Measurements from ENCODE around the gene CHST10.
"Not testable (repeated sequence)": the region's sequence is repeated elsewhere in the genome, so short reads cannot be mapped to it uniquely, and the experiment has no call there.

The CHST10 gene

DNA sequence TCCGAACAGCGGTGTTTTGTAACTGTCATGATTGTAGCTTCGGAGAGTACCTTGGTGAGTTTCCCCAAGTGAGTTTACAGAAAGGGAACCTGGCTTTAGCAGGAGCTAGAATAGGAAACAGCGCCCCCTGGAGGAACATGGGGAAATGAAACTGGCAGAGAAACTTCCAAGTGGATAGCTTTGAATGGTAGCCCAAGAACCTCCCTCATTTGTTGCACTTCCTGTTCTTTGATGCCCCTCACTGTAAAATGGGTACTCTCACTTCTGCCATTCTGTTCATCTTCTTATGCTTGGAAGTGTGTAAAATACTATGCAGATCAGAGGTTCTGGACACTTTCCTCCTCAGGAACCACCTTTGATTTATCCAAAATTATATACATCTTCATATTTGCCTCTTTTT is 36.2 kb downstream of the CHST10 start:
- DNase-seq: peak; percentile 90
- Histone ChIP-seq H3K79me1 (ENCODE audit: low read length) (no peaks in the 10 kb centered on the region), H2BK15ac (replicated peaks; ENCODE audit: low read depth) (no peak overlapping the region), H3K18ac (ENCODE audit: low read length) (no peak overlapping the region), H3K27ac (ENCODE audit: low read depth, low read length) (no peak overlapping the region), H2AK5ac (ENCODE audit: low read length) (no peak overlapping the region), H3K27me3 (ENCODE audit: insufficient read depth, low read length, poor library complexity) (no peaks in the 10 kb centered on the region), H3K4ac (ENCODE audit: low read depth, low read length) (no peak overlapping the region), H3K36me3 (ENCODE audit: control insufficient read depth, insufficient read depth, low read length) (no peaks in the 10 kb centered on the region), H3K79me2 (ENCODE audit: control insufficient read depth, insufficient read depth, low read length) (no peaks in the 10 kb centered on the region), H3K4me3 (ENCODE audit: low read length) (no peak overlapping the region), H3K56ac (ENCODE audit: low read length) (no peak overlapping the region), H4K5ac (ENCODE audit: low read length) (no peak overlapping the region), H3K23ac (ENCODE audit: low read length) (no peak overlapping the region), H3K9ac (ENCODE audit: low read length) (no peak overlapping the region), H3K4me1 (ENCODE audit: control insufficient read depth, low read depth, low read length) (no peaks in the 10 kb centered on the region), H2BK120ac (ENCODE audit: low read depth, low read length) (no peak overlapping the region), H3K4me2 (ENCODE audit: low read length) (no peak overlapping the region), H4K8ac (ENCODE audit: low read depth, low read length) (no peak overlapping the region), H2BK5ac (ENCODE audit: low read length) (no peak overlapping the region)
- no CpG with 5 or more reads among the region's 4 CpGs for WGBS (ENCODE audit: extremely low coverage, insufficient coverage, low lambda C conversion rate)

DNA sequence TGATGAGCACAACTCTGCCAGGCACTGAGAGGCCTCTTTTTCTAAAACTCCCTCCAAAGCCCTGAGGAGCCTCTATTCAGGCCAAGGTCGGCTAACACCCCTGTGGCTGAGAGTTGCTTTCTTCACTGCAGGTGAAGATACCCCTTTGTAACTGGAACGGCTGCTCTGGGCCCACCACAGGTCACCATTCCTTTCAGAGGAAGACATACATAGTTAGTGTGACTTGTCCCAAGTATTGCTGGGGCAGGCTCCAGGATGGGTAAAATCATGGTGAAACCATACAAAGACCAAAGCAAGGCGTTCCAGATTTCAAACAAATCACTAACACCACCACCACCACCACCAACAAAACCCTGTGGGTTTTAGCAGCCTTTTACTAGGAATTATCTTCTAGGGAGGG is 36.8 kb downstream of the CHST10 start:
- Histone ChIP-seq H3K4me3 (ENCODE audit: low read length) (no peak overlapping the region), H3K4ac (ENCODE audit: low read depth, low read length) (no peak overlapping the region), H3K27ac (ENCODE audit: low read depth, low read length) (no peak overlapping the region), H4K8ac (ENCODE audit: low read depth, low read length) (no peak overlapping the region), H3K27me3 (ENCODE audit: insufficient read depth, low read length, poor library complexity) (no peaks in the 10 kb centered on the region), H2BK15ac (replicated peaks; ENCODE audit: low read depth) (no peak overlapping the region), H4K5ac (ENCODE audit: low read length) (no peak overlapping the region), H3K4me1 (ENCODE audit: control insufficient read depth, low read depth, low read length) (no peaks in the 10 kb centered on the region), H2BK120ac (ENCODE audit: low read depth, low read length) (no peak overlapping the region), H3K36me3 (ENCODE audit: control insufficient read depth, insufficient read depth, low read length) (no peaks in the 10 kb centered on the region), H3K79me2 (ENCODE audit: control insufficient read depth, insufficient read depth, low read length) (no peaks in the 10 kb centered on the region), H3K79me1 (ENCODE audit: low read length) (no peaks in the 10 kb centered on the region), H2BK5ac (ENCODE audit: low read length) (no peak overlapping the region), H2AK5ac (ENCODE audit: low read length) (no peak overlapping the region), H3K56ac (ENCODE audit: low read length) (no peak overlapping the region), H3K9ac (ENCODE audit: low read length) (no peak overlapping the region), H3K18ac (ENCODE audit: low read length) (no peak overlapping the region), H3K4me2 (ENCODE audit: low read length) (no peak overlapping the region), H3K23ac (ENCODE audit: low read length) (no peak overlapping the region)
- DNase-seq: no peak
- WGBS (ENCODE audit: extremely low coverage, insufficient coverage, low lambda C conversion rate): no CpG with 5 or more reads among the region's 3 CpGs

DNA sequence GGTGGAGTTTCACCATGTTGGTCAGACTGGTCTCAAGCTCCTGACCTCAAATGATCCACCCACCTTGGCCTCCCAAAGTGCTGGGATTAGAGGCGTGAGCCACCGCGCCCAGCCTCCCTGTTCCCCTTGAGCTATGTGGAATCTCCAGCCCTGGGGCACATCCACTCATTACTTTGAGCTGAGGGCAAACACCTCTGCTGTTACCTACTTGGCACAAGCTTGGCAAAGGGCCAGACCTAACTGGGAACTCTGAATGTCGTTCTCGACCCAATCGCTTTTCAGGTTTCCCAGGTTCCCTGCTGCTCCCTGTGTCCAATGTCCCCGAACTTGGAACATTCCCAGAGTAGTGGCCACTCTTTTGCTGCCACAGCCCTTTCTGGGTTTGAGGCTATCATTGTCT is 40.6 kb downstream of the CHST10 start:
- no peak overlapping the region for H2BK15ac ChIP-seq (replicated peaks; ENCODE audit: low read depth)
- no peak overlapping the region for H3K56ac ChIP-seq (ENCODE audit: low read length)
- H3K18ac ChIP-seq (ENCODE audit: low read length): no peak overlapping the region
- WGBS (ENCODE audit: extremely low coverage, insufficient coverage, low lambda C conversion rate): no CpG with 5 or more reads among the region's 7 CpGs
- H3K4me3 ChIP-seq (ENCODE audit: low read length): no peak overlapping the region
- no peak overlapping the region for H2AK5ac ChIP-seq (ENCODE audit: low read length)
- H3K27me3 ChIP-seq (ENCODE audit: insufficient read depth, low read length, poor library complexity): no peaks in the 10 kb centered on the region
- DNase-seq: no peak
- no peaks in the 10 kb centered on the region for H3K79me1 ChIP-seq (ENCODE audit: low read length)
- H2BK5ac ChIP-seq (ENCODE audit: low read length): no peak overlapping the region
- no peak overlapping the region for H4K8ac ChIP-seq (ENCODE audit: low read depth, low read length)
- H4K5ac ChIP-seq (ENCODE audit: low read length): no peak overlapping the region
- no peak overlapping the region for H3K4me2 ChIP-seq (ENCODE audit: low read length)
- no peaks in the 10 kb centered on the region for H3K79me2 ChIP-seq (ENCODE audit: control insufficient read depth, insufficient read depth, low read length)
- no peak overlapping the region for H3K9ac ChIP-seq (ENCODE audit: low read length)
- H3K4me1 ChIP-seq (ENCODE audit: control insufficient read depth, low read depth, low read length): no peaks in the 10 kb centered on the region
- H2BK120ac ChIP-seq (ENCODE audit: low read depth, low read length): no peak overlapping the region
- no peak overlapping the region for H3K27ac ChIP-seq (ENCODE audit: low read depth, low read length)
- no peak overlapping the region for H3K4ac ChIP-seq (ENCODE audit: low read depth, low read length)
- H3K23ac ChIP-seq (ENCODE audit: low read length): no peak overlapping the region
- H3K36me3 ChIP-seq (ENCODE audit: control insufficient read depth, insufficient read depth, low read length): no peaks in the 10 kb centered on the region

DNA sequence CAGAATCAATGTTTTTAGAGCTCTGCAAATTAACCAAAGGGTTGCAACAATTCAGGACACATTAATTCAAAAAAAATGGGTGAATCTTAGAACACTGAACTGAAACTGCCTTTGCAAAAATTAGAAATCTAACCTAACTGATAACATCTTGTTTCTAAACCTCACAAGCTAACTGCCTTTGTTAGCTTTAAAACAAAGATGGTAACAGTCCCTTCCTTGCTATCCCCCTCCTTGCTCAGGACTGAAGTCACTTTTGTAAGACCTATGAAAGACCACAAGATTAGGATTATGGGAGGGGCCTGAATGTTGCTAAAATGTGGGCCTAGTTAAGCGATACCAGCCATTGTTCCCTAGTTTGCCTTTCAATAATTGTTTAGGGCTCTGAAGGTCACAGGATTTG is 50.3 kb downstream of the CHST10 start:
- H2BK120ac ChIP-seq (ENCODE audit: low read depth, low read length): no peak overlapping the region
- no peak overlapping the region for H3K4me2 ChIP-seq (ENCODE audit: low read length)
- no peak overlapping the region for H2BK15ac ChIP-seq (replicated peaks; ENCODE audit: low read depth)
- no peak overlapping the region for H4K5ac ChIP-seq (ENCODE audit: low read length)
- no peak overlapping the region for H3K4me3 ChIP-seq (ENCODE audit: low read length)
- H3K4ac ChIP-seq (ENCODE audit: low read depth, low read length): no peak overlapping the region
- no CpG with 5 or more reads among the region's 1 CpG for WGBS (ENCODE audit: extremely low coverage, insufficient coverage, low lambda C conversion rate)
- no peak overlapping the region for H3K23ac ChIP-seq (ENCODE audit: low read length)
- H3K56ac ChIP-seq (ENCODE audit: low read length): no peak overlapping the region
- no peaks in the 10 kb centered on the region for H3K4me1 ChIP-seq (ENCODE audit: control insufficient read depth, low read depth, low read length)
- peak; percentile 41 for DNase-seq
- no peak overlapping the region for H2BK5ac ChIP-seq (ENCODE audit: low read length)
- no peaks in the 10 kb centered on the region for H3K79me1 ChIP-seq (ENCODE audit: low read length)
- no peak overlapping the region for H3K18ac ChIP-seq (ENCODE audit: low read length)
- H3K36me3 ChIP-seq (ENCODE audit: control insufficient read depth, insufficient read depth, low read length): no peaks in the 10 kb centered on the region
- no peak overlapping the region for H2AK5ac ChIP-seq (ENCODE audit: low read length)
- H3K27me3 ChIP-seq (ENCODE audit: insufficient read depth, low read length, poor library complexity): no peaks in the 10 kb centered on the region
- H3K9ac ChIP-seq (ENCODE audit: low read length): no peak overlapping the region
- no peak overlapping the region for H4K8ac ChIP-seq (ENCODE audit: low read depth, low read length)
- no peaks in the 10 kb centered on the region for H3K79me2 ChIP-seq (ENCODE audit: control insufficient read depth, insufficient read depth, low read length)
- no peak overlapping the region for H3K27ac ChIP-seq (ENCODE audit: low read depth, low read length)

DNA sequence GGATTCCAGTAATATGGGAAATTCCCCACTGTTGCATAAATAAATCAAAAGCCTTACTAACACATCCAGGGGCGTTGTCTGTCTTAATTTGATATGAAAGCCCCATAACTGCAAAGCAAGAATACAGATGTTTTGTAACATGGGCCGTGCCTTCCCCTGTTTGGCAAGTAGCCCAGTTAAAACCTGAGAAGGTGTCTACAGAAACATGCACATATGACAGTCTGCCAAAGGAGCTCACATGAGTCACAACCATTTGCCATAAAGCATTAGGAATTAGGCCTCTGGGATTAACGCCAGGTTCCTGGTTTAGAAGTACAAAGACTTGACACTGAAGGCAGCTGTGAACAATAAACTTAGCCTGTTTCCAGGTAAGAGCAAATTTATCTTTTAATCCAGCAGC is 52.0 kb downstream of the CHST10 start:
- no peak overlapping the region for H2BK120ac ChIP-seq (ENCODE audit: low read depth, low read length)
- H3K27me3 ChIP-seq (ENCODE audit: insufficient read depth, low read length, poor library complexity): no peaks in the 10 kb centered on the region
- H3K4me3 ChIP-seq (ENCODE audit: low read length): no peak overlapping the region
- H3K27ac ChIP-seq (ENCODE audit: low read depth, low read length): no peak overlapping the region
- no peaks in the 10 kb centered on the region for H3K36me3 ChIP-seq (ENCODE audit: control insufficient read depth, insufficient read depth, low read length)
- no peak overlapping the region for H4K8ac ChIP-seq (ENCODE audit: low read depth, low read length)
- no CpG with 5 or more reads among the region's 3 CpGs for WGBS (ENCODE audit: extremely low coverage, insufficient coverage, low lambda C conversion rate)
- H3K9ac ChIP-seq (ENCODE audit: low read length): no peak overlapping the region
- H3K79me1 ChIP-seq (ENCODE audit: low read length): no peaks in the 10 kb centered on the region
- no peak overlapping the region for H3K4ac ChIP-seq (ENCODE audit: low read depth, low read length)
- H2AK5ac ChIP-seq (ENCODE audit: low read length): no peak overlapping the region
- no peak overlapping the region for H3K23ac ChIP-seq (ENCODE audit: low read length)
- H3K4me1 ChIP-seq (ENCODE audit: control insufficient read depth, low read depth, low read length): no peaks in the 10 kb centered on the region
- DNase-seq: no peak
- no peak overlapping the region for H2BK15ac ChIP-seq (replicated peaks; ENCODE audit: low read depth)
- H4K5ac ChIP-seq (ENCODE audit: low read length): no peak overlapping the region
- no peak overlapping the region for H3K18ac ChIP-seq (ENCODE audit: low read length)
- no peak overlapping the region for H2BK5ac ChIP-seq (ENCODE audit: low read length)
- no peak overlapping the region for H3K4me2 ChIP-seq (ENCODE audit: low read length)
- H3K56ac ChIP-seq (ENCODE audit: low read length): no peak overlapping the region
- no peaks in the 10 kb centered on the region for H3K79me2 ChIP-seq (ENCODE audit: control insufficient read depth, insufficient read depth, low read length)

DNA sequence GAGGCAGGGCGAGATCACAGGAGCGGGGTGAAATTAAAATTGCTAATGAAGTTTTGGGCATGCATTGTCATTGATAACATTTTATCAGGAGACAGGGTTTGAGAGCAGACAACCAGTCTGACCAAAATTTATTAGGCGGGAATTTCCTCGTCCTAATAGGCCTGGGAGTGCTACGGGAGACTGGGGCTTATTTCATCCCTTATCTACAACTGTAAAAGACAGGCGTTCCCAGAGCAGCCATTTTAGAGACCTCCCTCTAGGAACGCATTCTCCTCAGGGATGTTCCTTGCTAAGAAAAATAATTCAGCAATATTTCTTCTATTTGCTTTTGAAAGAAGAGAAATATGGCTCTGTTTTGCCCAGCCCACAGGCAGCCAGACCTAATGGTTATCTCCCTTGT is 55.2 kb downstream of the CHST10 start:
- not testable (repeated sequence) for H3K18ac ChIP-seq (ENCODE audit: low read length); H3K4me3 ChIP-seq (ENCODE audit: low read length); H3K27me3 ChIP-seq (ENCODE audit: insufficient read depth, low read length, poor library complexity); H3K79me1 ChIP-seq (ENCODE audit: low read length); H3K9ac ChIP-seq (ENCODE audit: low read length); H3K56ac ChIP-seq (ENCODE audit: low read length); H3K36me3 ChIP-seq (ENCODE audit: control insufficient read depth, insufficient read depth, low read length); H3K4me2 ChIP-seq (ENCODE audit: low read length); H3K4me1 ChIP-seq (ENCODE audit: control insufficient read depth, low read depth, low read length); H2AK5ac ChIP-seq (ENCODE audit: low read length); DNase-seq; H3K4ac ChIP-seq (ENCODE audit: low read depth, low read length); H3K27ac ChIP-seq (ENCODE audit: low read depth, low read length); H2BK5ac ChIP-seq (ENCODE audit: low read length); H2BK120ac ChIP-seq (ENCODE audit: low read depth, low read length); H3K79me2 ChIP-seq (ENCODE audit: control insufficient read depth, insufficient read depth, low read length); H2BK15ac ChIP-seq (replicated peaks; ENCODE audit: low read depth); H4K8ac ChIP-seq (ENCODE audit: low read depth, low read length); H4K5ac ChIP-seq (ENCODE audit: low read length); H3K23ac ChIP-seq (ENCODE audit: low read length)
- WGBS (ENCODE audit: extremely low coverage, insufficient coverage, low lambda C conversion rate): no CpG with 5 or more reads among the region's 7 CpGs
